SK-N-SH (cell line): ENCODE measurements around the gene NR1H4.

Experiments used
- CTCF ChIP-seq: fragments of 200-600 bp; sonication (generic); IDR thresholded peaks from 2 replicates; pipeline ENCODE4 v1.6.1; 2017; ENCODE audit warnings: antibody characterized with exemption, mild to moderate bottlenecking, moderate library complexity
- FOXJ3 ChIP-seq: sonication (generic); formaldehyde crosslinking; IDR thresholded peaks from 2 replicates; pipeline ENCODE4 v1.5.1; 2020; ENCODE audit warnings: mild to moderate bottlenecking, missing genetic modification reagents
- REST ChIP-seq: IDR thresholded peaks from 2 replicates; pipeline ENCODE4 v1.6.1; 2012; ENCODE audit warnings: mild to moderate bottlenecking, low read depth, low read length, moderate library complexity
- TF ChIP-seq, protein P1 (sequence below): IDR thresholded peaks from 2 replicates; pipeline ENCODE4 v1.4.0; 2012; ENCODE audit warnings: low read depth, borderline replicate concordance

GRCh38 chr12:100485983-100486382 is 12.3 kb downstream of the NR1H4 start:
- TF ChIP-seq REST: no peak
- TF ChIP-seq, protein P1, sequence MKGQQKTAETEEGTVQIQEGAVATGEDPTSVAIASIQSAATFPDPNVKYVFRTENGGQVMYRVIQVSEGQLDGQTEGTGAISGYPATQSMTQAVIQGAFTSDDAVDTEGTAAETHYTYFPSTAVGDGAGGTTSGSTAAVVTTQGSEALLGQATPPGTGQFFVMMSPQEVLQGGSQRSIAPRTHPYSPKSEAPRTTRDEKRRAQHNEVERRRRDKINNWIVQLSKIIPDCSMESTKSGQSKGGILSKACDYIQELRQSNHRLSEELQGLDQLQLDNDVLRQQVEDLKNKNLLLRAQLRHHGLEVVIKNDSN: no peak
- no peak for TF ChIP-seq CTCF
- no peak for TF ChIP-seq FOXJ3 (CRISPR knock-in tag)
